NCI-H128 (cell line): ENCODE measurements around the gene ARSD.
"Not testable (repeated sequence)": the region's sequence is repeated elsewhere in the genome, so short reads cannot be mapped to it uniquely, and the experiment has no call there.

Experiments
- DNase-seq: peaks from one replicate; lab custom pipeline; 2025; ENCODE audit not compliant: unreplicated experiment; lab: John Stamatoyannopoulos, UW

The ARSD gene

DNA sequence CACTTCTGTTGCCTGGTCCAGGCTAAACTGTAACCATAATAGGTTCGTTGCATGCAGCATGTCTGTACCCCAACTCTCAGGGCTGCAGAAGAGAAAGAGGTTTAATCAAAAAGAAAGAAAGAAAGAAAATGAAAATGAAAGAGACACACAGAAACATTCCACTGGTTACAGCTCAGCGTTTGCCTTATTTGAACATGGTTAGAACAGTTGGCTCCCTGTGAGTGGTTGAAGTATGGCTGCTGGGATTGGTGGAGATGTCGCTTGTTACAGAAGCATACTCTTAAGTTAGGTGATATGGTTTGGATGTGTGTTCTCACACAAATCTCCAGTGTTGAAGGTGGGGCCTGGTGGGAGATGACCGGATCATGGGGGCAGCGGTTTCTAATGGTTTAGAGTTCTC lies 36.3 kb downstream of the ARSD start:
- no peak for DNase-seq

DNA sequence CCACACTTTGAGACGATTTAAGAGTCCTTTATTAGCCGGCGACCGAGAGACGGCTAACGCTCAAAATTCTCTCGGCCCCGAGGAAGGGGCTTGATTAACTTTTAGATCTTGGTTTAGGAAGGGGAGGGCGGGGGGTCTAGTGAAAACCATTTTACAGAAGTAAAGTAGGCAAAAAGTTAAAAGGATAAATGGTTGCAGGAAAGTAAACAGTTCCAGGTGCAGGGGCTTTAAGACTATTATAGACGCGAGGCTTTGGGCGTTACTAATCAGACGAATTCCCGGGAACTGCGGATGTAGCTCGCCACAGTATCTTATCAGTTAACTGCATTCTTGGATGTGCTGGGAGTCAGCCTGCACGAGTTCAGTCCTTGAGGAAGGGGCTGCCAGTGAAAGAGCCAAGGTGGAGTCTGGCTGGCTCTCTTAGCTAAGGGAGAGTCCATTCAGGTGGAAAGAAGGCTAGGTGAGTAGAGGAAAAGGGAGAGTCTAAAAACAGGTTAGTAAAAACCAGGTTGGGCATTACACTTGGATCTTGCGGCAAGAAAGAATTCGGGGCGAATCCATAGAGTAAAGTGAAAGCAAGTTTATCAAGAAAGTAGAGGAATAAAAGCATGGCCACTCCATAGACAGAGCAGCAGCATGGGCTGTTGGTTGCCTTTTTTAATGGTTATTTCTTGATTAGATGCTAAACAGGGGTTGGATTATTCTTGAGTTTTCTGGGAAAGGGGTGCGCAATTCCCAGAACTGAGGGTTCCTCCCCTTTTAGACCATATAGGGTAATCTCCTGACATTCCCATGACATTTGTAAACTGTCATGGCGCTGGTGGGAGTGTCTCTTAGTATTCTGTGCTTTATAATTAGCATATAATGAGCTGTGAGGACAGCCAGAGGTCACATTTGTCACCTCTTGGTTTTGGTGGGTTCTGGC lies 38.3 kb downstream of the ARSD start:
- not testable (repeated sequence) for DNase-seq

DNA sequence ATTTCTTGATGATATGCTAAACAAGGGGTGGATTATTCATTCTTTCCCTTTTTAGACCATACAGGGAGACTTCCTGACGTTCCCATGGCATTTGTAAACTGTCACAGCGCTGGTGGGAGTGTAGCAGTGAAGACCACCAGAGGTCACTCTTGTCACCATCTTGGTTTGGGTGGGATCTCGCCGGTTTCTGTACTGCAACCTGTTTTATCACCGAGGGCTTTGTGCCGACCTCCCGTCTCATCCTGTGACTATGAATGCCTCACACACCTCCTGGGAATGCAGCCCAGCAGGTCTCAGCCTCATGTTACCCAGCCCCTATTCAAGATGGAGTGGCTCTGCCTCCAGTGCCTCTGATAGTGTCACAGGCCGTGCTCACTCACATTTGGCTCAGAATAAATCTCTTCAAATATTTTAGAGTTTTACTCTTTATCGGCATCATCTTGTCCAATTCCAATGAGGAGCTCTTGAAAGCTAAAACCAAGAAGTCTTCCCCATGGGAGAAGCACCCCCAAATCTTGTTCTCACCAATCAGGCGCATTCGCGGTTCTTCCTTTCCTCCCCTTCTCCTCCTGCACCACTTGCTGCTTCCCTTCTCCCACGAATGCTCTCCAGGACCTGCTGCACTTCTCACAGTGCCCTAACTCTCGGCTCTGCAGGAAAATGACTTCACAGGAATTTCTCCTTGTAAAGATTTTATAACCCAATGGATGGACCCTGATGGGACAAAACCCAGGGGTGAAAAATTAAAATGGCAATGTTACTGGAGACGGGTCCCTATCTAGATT lies 39.2 kb downstream of the ARSD start:
- DNase-seq = not testable (repeated sequence)

DNA sequence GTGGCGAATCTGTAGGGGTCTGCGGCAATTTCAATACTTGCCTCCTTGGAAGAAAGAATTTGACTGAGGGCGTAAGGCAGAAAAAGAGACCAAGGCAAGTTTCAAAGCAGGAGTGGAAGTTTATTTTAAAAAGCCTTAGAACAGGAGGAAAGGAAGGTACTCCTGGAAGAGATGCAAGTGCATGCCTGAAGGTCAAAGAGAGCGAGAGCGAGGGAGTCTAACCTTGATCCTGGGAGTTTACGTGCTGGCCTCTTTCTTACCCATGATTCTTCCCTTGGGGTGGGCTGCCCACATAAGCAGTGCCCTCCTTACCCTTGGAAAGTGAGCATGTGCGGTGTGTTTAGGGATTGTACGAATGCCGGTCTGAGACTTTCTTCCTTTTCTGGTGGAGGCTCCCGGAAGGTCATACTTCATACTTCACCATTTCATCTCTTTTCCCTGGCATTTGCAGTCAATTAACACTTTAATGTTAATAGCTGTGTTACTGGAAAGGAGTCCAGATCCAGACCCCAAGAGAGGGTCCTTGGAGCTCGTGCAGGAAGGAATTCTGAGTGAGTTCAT lies 40.0 kb downstream of the ARSD start:
- no peak for DNase-seq

DNA sequence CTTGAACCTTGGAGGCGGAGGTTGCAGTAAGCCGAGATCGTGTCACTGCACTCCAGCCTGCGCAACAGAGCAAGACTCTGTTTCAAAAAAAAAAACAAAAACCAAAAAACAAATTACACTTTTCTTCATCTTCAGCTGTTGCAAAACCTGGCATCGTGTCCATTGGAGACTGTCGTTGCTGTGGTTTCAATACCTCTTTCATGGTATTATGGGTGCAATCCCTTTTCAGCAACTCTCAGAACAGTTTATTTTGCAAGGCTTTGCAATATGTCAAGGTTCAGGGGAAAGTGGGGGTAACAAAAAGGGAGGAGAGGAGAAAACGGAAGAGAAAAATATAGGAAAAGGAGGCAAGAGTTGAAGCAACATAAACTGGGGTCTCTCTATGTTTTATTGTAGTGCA lies 40.8 kb downstream of the ARSD start:
- no peak for DNase-seq

DNA sequence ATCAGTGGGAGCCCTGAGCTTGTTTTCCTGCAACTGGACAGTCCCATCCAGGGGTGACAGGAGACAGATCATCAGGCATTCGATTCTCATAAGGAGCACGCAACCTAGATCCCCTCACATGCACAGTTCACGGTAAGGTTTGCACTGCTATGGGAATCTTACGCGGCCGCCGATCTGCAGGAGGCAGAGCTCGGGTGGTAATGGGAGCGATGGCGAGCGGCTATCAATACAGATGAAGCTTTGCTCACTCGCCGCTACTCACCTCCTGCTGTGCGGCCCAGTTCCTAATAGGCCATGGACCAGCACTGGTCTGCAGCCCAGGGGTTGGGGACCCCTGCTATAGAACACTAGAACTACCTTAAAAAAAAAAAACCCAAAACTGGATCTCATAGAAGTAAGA lies 45.4 kb downstream of the ARSD start:
- DNase-seq = no peak

DNA sequence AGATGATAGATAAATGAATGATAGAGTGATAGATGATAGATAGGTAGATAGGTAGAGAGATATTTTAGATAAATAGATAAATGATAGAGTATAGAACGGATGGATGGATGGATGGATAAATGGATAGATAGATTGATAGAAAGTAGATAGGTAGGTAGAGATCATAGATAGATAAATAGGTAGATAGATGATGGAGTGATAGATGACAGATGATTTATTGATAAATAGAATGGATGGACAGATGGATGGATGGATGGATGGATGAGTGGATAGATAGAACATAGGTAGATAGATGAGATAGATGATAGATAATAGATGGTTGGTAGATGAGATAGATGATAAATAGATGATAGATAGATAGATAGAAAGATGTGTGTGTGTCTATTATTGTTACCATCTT lies 49.5 kb downstream of the ARSD start:
- no peak for DNase-seq

DNA sequence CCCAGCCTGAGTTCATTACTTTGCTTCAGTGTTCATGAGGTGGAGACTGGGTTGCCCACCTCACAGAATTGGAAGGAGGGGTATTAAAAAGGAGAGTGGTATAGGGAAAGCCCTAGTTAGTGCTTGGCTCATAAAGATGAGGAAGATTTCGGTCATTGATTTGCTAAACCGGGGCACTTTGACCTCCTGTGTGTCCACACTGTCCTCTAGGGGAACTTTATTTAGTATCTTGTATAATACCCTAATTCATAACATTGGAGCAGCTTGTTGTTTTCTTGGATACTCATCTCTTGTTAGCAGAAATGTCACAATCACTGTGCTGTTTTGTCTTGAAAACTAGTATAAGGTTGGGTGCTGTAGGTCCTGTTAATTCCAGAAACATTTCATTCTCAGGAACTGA lies 50.6 kb downstream of the ARSD start:
- no peak for DNase-seq

DNA sequence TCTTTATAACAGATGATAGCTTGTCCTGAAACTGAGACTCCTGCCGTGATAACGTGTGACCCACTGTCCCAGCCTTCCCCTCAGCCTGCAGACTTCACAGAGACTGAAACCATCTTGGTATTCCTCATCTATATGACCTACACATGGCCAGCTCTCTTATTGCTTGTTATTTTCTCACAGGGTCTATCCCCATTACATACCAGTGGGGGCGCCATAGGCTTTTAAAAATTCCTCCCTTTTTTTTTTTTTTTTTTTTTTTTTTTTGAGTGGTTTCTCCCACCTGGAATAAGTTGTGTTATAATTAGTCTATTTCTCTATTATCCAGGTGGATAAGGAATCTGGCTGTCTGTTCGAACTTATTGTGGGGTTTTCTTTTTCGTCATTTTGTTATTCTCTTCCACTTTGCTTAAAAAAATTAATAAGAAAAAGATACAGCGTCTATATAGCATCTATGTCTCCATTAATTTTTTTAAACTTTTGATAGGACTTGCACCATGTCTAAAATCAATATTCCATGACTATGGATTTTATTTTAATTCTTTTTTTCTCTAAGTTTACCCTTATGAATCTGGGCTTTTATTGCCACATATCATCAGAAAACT lies 53.2 kb downstream of the ARSD start:
- DNase-seq = no peak

DNA sequence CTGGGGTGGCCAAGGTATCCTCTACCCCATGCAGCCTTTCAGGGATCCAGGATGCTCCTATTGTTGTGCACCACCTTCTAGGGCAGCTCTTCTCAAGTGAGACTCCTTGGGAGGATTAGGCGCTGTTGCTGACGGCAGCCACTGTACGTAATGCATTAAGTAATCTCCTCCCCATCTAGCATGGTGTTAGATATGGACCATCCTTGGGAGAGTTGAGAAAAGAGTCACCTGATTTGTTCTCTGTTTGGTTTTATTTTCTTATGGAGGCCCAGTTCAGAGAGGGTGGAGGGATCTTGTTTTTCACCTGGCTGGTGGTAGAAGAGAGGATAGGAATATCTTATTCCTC lies 54.0 kb downstream of the ARSD start:
- DNase-seq = no peak

DNA sequence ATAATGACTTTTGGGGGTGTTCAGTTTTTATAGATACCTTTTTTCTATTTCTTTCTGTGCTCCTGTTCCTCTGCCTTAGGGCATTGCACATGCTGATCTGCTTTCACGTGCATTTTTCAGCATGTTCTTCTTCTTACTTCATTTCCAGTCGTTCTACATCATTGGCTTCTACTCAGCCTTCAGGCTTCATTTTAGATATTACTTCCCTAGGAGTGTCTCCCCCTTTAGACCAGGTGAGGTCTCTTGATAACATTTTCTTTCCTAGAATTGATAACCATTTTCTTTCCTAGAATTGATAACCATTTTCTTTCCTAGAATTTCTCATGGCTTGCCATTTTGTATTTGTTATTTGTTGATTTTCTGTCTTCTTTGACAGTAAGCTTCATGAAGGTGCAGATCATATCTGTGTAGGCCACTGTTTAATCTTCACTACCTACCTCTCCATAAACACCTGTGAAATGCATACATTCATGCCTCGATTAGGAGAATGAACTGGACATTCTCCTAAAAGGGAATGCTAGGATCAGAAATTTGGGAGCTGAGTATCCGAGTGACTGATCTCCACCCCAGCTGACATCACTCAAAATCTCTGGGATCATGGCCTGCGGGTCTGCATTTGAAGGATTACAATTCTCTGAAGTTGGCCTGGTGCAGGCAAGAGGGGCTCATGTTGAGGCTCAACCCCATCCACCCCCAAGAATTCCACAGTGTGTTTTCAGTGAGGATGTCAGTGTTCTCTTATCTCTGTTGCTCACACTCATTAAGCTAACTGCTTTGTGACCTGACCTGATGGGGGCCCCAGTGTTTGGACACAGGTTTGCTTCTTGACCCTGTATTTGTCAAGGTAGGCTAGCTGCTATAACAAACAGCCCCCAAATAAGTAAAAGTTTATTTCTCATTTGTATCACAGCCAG lies 54.7 kb downstream of the ARSD start:
- no peak for DNase-seq

DNA sequence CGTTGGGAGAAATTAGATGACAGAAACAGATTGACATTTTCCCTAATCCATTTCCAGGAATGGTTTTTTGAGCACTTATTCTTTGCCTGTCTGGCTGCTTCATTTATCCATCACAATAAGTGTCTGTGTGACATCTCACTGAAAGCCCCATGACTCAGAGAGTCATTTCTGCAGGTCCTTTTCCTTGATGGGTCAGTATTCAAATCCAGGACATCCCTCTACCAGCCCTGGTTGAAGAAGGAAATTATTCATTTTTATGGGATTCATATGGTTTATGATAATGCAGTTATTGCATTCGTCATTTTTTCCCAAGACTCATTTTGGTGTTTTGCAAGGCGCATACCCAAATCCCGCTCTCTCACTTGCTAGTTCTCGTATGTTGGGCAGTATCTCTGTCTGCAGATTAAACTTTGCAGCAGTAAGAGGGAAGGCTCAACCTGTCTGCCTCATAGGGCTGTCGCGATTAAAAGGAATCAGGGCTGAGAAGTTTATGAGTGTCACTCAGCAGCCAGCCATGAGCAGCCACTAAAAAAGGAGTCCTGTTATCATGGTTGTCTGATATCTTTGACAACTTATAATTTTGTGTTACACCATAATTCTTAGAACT lies 56.4 kb downstream of the ARSD start:
- DNase-seq = no peak

DNA sequence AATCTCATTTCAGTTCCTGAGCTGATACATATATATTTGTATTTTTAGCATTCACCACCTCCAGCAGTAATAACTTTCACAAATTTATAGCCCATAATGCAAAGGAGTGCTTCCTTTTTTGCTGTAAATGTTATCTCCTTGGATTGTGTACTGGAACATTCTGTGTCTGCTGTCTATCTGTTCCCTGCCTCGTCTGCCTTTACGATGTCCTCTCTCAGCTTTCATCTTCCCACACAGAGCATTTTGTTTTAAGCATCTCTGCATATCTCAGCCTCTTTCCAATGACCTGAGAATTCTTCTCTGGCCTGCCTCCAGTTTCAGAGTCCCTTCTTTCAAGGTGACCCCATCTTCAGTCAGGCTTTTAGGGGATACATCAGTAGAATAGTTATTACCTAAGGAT lies 57.3 kb downstream of the ARSD start:
- DNase-seq = no peak

DNA sequence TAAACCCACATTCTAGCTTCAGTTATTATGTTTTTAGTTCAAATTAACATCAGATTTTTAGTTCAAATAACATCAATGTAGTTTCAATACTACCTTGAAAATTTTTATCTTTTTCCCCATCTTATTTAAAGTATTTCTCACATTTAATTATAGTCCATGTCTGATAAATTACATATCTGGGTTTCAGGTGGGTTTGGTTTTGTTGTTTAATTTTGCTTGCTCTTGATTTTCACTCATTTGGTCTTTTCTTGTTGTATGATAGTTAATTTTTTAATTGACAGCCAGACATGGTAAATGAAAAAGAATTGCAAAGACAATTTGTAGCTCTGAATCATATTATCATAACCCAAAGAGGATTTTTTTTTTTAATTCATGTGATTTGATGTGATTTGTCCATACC lies 58.5 kb downstream of the ARSD start:
- no peak for DNase-seq

DNA sequence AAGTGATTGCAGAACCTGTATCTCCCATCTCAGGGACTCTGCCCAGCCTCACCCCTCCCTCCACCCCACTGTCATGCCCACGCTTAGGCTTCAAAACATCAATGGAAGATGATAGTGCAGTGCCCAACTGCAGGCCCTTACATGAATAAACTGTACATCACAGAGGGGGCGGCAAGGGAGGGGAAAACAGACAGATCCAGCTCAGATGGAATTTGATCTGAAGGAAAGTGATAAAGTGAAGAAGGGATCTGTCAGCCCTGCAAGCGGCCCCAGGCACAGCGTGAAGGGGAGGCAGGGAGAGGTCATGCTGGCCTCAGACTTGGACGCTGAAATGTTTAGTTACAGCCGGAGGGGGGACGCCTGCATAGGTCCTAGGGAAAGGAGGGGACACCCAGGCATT lies 61.9 kb downstream of the ARSD start:
- no peak for DNase-seq

DNA sequence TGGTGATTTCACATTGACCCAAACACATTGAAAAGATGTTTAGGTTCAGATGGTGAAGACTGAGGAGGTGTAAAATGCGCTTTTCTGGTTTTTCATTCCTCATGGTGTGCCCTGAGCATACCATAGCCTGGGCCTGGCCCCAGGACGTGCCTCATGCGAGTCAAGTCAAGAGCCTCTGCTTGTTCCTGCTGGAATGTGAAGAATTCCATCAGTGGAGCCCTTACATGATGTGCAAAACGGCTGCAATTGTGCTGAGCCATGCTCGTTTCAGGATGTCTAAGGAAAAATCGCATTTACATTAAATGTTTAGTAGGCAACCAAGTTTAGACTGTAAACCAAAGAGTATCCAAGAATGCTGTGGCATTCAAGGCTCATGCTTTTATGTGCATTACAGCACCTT lies 65.5 kb downstream of the ARSD start:
- no peak for DNase-seq

DNA sequence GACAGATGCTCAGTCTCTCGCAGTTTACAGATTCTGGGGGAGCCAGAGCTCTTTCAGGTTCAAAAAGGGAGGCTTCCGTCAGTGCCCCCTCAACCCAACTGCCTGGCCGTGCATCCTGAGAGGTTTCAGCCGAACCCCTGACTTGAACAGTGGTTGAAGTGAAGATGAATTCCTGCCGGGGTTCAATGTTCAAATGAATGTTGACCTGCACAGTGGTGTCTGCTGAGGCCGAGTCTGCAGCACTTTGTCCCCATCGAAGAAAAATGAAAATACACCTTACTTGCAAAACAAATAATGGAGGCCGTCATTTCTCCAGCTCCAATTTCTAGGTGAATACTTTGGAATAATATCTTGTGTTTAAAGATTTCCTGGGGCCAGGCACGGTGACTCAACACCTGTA lies 66.7 kb downstream of the ARSD start:
- DNase-seq = no peak

DNA sequence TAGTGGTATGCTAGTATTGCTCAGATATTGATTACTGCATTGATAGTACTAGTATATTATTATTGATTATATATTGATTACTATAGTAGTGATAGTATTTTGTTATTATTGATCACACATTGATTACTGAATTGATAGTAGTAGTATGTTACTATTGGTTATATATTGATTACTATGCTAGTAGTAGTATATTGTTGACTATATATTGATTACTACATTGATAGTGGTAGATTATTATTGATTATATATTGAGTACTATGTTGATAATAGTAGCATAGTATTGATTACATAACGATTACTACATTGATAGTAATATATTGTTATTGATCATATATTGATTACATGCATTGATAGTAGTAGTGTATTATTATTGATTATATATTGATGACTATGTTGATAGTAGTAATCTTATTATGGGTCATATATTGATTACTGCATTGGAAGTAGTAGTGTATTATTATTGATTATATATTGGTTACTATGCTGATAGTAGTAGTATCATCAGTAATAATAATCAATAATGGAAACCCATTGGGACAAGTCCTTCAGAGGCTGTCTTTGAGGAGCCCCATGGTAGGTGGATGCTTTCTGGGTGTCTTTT lies 69.8 kb downstream of the ARSD start:
- no peak for DNase-seq

DNA sequence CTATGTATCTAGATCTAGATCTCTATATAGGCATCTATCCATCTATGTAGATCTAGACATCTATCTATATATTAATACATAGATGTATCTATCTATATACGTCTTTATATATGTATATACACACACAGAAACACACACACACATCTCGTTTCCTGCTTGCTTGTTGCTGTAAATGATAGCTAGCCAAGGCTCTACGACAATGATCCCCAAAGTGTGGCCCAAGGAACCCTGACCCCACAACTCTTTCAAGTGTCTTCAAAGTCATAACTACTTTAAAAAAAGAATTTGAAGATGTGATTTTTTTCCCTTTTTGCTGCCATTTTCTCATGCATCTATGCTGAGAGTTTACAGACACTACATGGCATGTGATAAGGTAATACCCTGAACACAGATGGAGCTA lies 71.6 kb downstream of the ARSD start:
- no peak for DNase-seq

DNA sequence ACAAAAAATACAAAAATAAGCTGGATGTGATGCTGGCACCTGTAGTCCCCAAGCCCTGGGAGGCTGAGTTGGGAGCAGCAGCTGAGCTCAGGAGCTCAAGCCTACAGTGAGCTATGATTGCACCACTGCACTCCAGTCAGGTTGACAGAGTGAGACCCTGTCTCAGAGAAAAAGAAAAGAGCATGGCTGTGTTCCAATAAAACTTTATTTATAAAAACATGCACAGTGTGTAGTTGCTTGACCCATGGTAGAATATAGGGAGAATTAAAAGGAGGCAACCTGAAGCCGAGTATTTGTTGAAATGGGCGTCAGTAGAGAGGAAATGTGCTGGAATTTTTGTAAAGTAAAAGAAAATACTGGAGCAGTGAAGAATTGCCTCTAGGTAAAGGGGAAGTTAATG lies 73.4 kb downstream of the ARSD start:
- DNase-seq = no peak
